SJCRH30 (cell line): Measurements from ENCODE around the gene TTLL1. TPM values are rescaled to one million over a fixed set of nuclear protein-coding genes. Genes with fewer than 3 reads are reported as not detected.

Source experiments
- DNase-seq, 2 experiments: peaks; one replicate each; pipeline ENCODE4 v3.0.0-alpha.2; 2015 to 2020
- H3K27ac ChIP-seq: fragments of 250-450 bp; sonication (Bioruptor Pico); 2 replicates; pipeline ENCODE4 v1.5.1; 2020; ENCODE audit warnings: mild to moderate bottlenecking, moderate library complexity
- H3K27me3 ChIP-seq: fragments of 250-450 bp; sonication (Bioruptor Pico); 2 replicates; pipeline ENCODE4 v1.5.1; 2020; ENCODE audit warnings: mild to moderate bottlenecking, moderate library complexity
- H3K36me3 ChIP-seq: fragments of 250-450 bp; sonication (Bioruptor Pico); 2 replicates; pipeline ENCODE4 v1.5.1; 2020; ENCODE audit warnings: mild to moderate bottlenecking, moderate library complexity
- H3K4me1 ChIP-seq: fragments of 250-450 bp; sonication (Bioruptor Pico); 2 replicates; pipeline ENCODE4 v1.5.1; 2020; ENCODE audit warnings: mild to moderate bottlenecking, moderate library complexity
- H3K4me3 ChIP-seq: fragments of 250-450 bp; sonication (Bioruptor Pico); 2 replicates; pipeline ENCODE4 v1.5.1; 2020; ENCODE audit warnings: mild to moderate bottlenecking, moderate library complexity
- H3K9me3 ChIP-seq: fragments of 250-450 bp; sonication (Bioruptor Pico); replicated peaks from 2 replicates; pipeline ENCODE4 v1.5.1; 2020; ENCODE audit warnings: mild to moderate bottlenecking, moderate library complexity
- total RNA-seq: library from RNA; depleted of rRNA; stranded (reverse); fragments of >200 nt; shearing (Covaris generic); gene quantifications from 2 replicates; pipeline ENCODE4 v1.2.3, GENCODE V29; 2014; rRNA removed

TTLL1 gene
- 2.8 and 2.9 TPM in 2 replicates for total RNA-seq

DNA sequence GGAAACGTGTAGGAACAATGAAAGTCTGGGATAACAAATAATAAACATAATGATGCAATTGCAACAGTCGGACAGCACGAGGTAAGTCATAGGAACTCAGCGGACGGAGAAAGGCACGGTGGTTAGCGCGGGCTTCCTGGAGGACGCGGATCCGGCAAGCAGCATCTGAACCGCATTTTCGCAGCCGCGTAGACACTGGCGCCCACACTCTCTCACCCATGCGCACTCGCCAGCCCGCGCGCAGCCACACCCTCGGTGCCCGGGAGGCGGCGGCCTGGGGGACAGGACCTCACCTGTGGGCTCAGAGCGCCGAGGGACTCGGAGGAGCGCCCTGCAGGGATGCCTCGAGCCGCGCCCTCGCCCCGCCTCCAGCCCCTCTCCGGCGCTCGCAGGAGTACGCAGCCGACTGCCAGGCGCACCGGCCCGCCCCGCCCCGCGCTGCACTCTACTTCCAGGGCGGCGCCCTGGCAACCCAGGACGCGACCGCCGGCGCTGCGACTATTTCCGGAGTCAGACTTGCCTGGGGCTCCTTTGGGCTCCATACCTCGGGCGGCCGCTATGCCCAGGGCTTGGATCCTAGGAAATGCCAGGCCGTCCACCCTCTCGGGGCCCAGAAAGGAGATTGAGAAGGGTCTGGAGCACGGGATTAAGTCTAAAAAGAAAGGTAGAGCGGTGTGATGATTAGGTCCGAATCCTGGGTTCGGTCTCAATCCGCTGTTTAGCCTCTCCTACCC, at the start of gene TTLL1:
TSS of gene TTLL1 (minus strand) at position 408 of the 734 bp plus-strand sequence. CDS start 13,805 bp downstream, outside the sequence.
- Histone ChIP-seq H3K27me3 (no peaks in the 10 kb centered on the region), H3K9me3 (no peaks in the 10 kb centered on the region), H3K4me1 (no peaks in the 10 kb centered on the region; the same call in 1 of the 2 replicates), H3K27ac (no peak within 1 kb of the TSS; the same call in 1 of the 2 replicates), H3K36me3 (no peaks in the 10 kb centered on the region), H3K4me3 (peak within 1 kb of the TSS; percentile 68)
- DNase-seq = peak; percentile 92 to 94

DNA sequence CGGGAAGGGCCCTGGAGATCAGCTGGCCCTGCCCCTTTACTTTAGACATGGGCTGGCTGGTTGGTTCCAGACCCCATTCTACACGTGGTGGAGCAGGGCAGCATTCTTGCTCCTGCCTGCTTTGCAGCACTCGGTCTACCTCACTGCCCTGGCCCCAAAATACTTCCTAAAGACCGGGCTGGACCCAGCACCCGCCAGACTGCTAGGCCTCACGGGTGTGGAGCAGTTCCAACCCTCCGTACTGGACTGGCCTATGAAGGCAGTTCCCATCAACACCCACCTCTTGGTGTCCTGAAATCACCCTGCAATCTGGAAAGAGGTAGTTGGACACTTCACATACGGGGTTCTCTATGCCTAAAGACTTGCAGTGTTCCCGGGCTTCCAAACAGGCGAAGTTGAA, 47.6 kb upstream of the TTLL1 start:
- H3K36me3 ChIP-seq = peaks cover 22% of the 10 kb centered on the region
- H3K4me3 ChIP-seq = no peak overlapping the region
- no peaks in the 10 kb centered on the region for H3K4me1 ChIP-seq
- H3K27ac ChIP-seq = no peak overlapping the region
- no peak for DNase-seq
- H3K27me3 ChIP-seq = no peaks in the 10 kb centered on the region
- no peaks in the 10 kb centered on the region for H3K9me3 ChIP-seq

DNA sequence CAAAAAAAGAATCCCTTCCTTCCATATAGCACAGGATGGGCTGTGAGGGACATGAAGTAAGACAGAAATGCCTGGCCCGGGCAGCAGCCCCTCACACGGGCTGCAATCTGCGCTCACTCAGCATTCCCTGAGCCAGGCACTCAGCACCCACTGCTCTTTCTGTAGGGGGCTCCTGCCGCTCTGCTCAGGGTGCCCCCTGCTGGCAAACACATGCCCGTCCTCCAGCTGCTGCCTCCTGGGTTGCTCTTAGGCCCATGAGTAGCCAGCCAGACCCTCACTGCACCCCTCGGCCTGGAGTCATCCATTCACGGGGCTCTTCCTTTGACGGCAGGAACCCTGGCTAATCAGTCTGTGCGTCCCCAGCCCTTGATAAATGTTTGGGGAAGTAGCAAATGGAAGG, 47.1 kb upstream of the TTLL1 start:
- peak; percentile 53 to 70 for DNase-seq
- Histone ChIP-seq H3K4me3 (no peak overlapping the region), H3K9me3 (no peaks in the 10 kb centered on the region), H3K27ac (no peak overlapping the region), H3K36me3 (peaks cover 22% of the 10 kb centered on the region), H3K27me3 (no peaks in the 10 kb centered on the region), H3K4me1 (no peaks in the 10 kb centered on the region)

DNA sequence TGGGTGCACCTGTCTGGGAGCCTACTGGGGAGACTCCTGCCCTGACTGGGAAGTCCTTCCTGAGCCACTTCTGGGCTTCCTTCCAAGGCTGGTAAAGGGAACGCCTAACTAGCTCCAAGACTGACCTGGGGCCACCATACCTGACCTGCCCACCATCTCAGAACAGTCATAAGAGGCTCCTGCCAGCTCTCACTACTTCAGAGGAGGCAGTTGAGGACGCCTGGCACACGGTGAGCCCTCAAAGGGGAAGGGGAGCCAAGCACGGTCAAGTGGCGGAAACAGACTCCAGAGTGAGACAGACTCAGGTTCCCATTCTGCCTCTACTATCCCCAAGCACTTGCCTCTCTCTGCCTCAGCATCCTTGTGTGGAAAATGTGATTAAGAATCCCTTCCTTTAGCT, 46.4 kb upstream of the TTLL1 start:
- Histone ChIP-seq H3K9me3 (no peaks in the 10 kb centered on the region), H3K4me1 (no peaks in the 10 kb centered on the region), H3K27ac (no peak overlapping the region), H3K36me3 (peaks cover 22% of the 10 kb centered on the region), H3K4me3 (no peak overlapping the region), H3K27me3 (no peaks in the 10 kb centered on the region)
- no peak for DNase-seq

DNA sequence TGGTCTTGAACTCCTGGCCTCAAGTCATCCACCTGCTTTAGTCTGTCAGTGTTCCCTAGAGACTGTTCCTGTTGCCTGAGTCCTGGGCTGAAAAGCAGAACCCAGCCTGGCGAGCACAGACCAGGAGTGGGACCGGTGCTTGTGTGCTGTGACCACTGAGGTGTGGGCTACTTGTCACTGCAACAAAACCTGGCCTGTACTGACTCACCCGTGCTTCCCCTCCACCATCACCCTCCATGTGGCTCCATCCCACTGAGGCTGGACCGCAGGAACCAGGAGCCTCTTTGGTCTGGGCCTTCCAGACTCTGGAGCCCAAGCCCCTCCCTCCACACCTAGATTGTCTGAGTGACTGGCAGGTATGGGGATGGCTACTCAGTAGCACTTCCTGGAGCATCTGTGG, 45.4 kb upstream of the TTLL1 start:
- no peaks in the 10 kb centered on the region for H3K9me3 ChIP-seq
- H3K4me3 ChIP-seq = no peak overlapping the region
- H3K36me3 ChIP-seq = peaks cover 22% of the 10 kb centered on the region
- peaks cover 6% of the 10 kb centered on the region for H3K4me1 ChIP-seq
- H3K27ac ChIP-seq = no peak overlapping the region
- H3K27me3 ChIP-seq = no peaks in the 10 kb centered on the region
- DNase-seq = no peak

DNA sequence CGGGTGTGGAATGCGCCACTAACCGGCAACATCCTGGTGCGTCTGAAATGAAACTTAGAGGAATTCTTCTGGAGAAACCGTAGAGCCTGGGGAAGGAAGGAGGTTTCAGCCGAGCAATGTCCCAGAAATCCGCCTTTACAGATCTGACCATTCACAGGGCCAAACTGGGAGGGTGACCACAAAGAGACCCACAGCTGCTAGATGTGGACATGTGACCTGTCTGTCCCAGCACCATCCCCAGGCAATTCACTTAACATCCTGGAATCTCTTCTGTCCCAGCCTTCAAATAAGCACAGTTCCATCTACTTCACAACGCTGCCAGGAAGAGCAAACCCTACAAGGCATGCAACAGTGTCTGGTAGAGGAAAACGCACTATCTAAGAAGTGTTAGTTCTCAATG, 44.2 kb upstream of the TTLL1 start:
- H3K36me3 ChIP-seq = peaks cover 22% of the 10 kb centered on the region
- DNase-seq = no peak
- peaks cover 17% of the 10 kb centered on the region for H3K4me1 ChIP-seq

DNA sequence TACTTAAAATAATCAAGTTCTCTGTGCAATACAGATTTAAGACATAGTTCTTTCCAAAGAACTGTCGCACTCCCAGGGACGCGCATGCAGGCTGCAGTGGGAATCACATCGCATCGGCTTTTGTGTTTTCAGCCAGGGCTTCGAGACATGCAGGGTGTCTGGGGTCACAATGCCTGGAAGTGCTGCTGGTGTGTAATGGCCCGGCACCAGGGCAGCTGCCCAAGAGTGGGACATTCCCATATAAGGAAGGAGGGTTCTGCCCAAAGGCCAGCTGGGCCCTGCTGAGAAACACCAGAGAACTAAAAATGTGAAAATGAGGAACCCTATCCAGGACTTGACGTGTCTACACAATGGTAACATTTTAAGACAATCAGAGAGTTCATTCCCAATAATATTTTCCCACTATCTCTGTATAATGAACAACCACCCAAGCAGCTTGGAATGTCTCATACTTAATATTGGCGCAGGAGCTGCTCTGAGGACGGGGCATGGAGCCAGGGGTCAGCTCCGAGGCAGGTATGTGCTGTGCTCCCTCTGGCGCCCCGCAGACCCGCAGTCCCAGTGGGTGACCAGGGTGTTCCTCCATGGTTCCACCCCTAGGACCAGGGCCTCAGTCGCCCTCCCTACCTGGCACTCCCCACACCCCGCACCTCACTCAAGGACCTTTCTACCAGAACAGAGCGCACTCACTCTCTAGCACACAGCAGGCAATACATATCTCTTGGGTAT, 42.7 kb upstream of the TTLL1 start:
- no peak for DNase-seq
- Histone ChIP-seq H3K9me3 (no peaks in the 10 kb centered on the region), H3K27me3 (no peaks in the 10 kb centered on the region), H3K27ac (no peak overlapping the region), H3K4me1 (peaks cover 20% of the 10 kb centered on the region), H3K4me3 (no peak overlapping the region), H3K36me3 (peaks cover 19% of the 10 kb centered on the region)

More for the DNA sequence above, 44.2 kb upstream of the TTLL1 start:
- Histone ChIP-seq H3K9me3 (no peaks in the 10 kb centered on the region), H3K27ac (no peak overlapping the region), H3K4me3 (no peak overlapping the region), H3K27me3 (no peaks in the 10 kb centered on the region)

DNA sequence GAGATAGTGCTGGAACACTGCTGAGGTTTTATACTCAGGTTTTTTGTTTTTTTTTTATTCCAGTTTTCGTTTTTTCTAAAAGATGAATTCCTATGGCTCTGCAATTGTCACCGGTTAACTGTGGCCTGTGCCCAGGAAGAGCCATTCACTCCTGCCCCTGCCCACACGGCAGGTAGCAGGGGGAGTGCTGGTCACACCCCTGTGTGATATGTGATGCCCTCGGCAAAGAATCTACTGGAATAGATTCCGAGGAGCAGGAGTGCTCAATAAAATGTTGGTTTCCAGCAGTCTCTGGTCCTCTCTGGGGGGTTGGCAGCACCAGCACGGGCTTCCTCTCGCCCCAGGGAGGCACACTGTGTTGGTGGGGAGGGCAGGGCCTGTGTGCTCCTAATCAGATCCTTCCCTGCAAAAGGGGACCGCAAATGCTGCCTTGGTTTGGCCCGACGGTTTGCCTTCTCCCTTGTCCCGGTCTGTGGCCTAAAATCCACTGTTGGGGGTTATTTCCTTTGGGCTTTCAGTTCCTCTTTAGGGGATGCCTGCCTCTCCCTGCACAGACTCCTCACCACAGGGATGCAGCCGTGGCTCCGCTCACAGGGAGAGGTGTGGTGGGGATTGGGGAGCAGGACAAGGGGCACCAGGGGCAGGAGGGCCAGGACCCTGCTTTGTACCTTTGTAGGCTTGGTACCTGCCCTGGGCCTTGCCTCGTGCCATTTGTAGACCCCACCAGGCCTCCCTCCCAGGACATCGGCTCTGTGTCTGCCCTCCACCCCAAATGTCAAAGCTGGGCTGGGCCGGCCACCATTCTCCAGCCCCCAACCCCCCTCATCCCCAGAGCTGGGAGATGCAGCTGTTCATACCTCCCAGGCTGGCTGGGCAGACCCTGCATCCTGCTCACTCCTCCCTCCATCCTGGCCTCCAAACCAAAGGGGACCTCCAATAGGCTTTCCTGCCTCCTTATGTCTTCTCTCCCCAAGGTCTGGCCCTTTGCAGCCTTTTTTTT, 40.5 kb upstream of the TTLL1 start:
- H3K27ac ChIP-seq = no peak overlapping the region
- DNase-seq = peak; percentile 57 to 63
- H3K4me3 ChIP-seq = no peak overlapping the region
- H3K9me3 ChIP-seq = no peaks in the 10 kb centered on the region
- peaks cover 20% of the 10 kb centered on the region for H3K4me1 ChIP-seq
- peaks cover 5% of the 10 kb centered on the region for H3K36me3 ChIP-seq
- H3K27me3 ChIP-seq = no peaks in the 10 kb centered on the region

DNA sequence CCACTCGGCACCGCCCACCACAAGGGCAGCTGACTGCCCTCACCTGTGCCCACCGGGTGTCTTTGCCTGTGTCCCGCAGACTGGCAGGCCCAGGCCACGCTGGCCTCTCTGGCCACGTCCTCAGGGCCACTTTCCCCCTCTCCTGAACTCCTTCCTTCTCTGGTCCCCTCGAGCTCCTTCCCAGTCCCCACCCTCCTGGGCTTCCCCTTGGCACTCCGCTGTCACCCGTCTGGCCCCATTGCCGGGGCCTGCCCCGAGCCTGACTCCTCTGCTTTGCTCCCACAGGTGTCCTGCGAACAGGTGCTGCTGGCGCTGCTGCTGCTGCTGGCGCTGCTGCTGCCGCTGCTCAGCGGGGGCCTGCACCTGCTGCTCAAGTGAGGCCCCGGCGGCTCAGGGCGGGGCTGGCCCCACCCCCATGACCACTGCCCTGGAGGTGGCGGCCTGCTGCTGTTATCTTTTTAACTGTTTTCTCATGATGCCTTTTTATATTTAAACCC, 39.8 kb upstream of the TTLL1 start:
- peaks cover 20% of the 10 kb centered on the region for H3K4me1 ChIP-seq
- no peak overlapping the region for H3K4me3 ChIP-seq
- no peaks in the 10 kb centered on the region for H3K9me3 ChIP-seq
- H3K36me3 ChIP-seq = no peaks in the 10 kb centered on the region
- peak; percentile 63 to 65 for DNase-seq
- no peak overlapping the region for H3K27ac ChIP-seq
- H3K27me3 ChIP-seq = no peaks in the 10 kb centered on the region

DNA sequence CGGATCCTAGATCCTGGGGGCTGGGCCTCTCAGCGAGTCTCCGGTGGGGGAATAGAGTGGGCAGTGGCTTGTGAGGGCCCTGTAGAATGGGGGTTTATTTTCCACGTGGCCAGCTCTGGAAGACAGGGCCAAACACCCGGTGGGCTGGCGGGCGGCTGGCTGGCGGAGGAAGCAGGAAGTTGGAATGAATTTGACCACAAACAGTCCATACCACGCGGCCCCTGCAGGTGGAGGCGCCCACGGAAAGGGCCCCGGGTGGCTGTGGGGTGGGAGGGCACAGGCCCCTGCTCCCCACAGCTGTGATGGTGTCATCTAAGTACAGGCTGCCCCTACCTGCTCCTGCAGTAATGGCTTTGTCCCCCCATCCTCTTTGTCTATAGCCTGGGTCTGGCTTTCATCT, 38.9 kb upstream of the TTLL1 start:
- Histone ChIP-seq H3K4me1 (peaks cover 20% of the 10 kb centered on the region), H3K9me3 (no peaks in the 10 kb centered on the region), H3K4me3 (no peak overlapping the region), H3K27me3 (no peaks in the 10 kb centered on the region), H3K27ac (no peak overlapping the region), H3K36me3 (no peaks in the 10 kb centered on the region)
- DNase-seq = no peak

DNA sequence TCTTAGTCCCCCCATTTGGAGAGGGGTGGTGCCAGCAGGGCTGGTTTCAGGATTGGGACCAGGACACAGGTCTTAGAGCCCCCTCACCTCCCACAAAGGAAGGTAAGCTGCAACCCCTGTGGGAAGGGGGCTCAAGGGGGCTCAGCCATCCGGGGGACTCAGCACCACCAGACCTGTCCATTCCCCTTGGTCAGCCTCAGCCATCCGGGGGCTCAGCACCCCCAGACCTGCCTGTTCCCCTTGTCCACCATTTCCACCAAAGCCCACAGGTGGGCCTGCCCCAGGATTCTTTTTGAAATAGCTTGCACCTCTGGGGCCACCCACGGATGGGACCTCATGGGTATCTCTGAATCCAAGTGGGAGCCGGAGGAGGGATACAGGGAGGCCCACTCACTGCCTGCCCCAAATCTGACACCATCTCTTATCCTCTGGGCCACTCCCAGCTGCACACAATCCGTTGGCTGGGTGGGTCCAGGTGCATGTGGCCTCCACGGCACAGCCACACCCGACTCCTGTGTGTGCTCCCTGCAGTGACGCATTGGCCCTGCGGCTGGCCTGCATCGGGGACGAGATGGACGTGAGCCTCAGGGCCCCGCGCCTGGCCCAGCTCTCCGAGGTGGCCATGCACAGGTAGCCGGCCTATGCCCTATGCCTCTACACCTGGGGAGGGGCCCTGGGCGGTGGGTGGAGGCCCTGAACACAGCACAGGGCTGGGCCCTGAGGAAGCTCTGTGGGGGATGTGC, 38.1 kb upstream of the TTLL1 start:
- Histone ChIP-seq H3K36me3 (no peaks in the 10 kb centered on the region), H3K27me3 (no peaks in the 10 kb centered on the region), H3K4me3 (no peak overlapping the region), H3K27ac (no peak overlapping the region), H3K9me3 (no peaks in the 10 kb centered on the region), H3K4me1 (peaks cover 20% of the 10 kb centered on the region)
- no peak for DNase-seq

DNA sequence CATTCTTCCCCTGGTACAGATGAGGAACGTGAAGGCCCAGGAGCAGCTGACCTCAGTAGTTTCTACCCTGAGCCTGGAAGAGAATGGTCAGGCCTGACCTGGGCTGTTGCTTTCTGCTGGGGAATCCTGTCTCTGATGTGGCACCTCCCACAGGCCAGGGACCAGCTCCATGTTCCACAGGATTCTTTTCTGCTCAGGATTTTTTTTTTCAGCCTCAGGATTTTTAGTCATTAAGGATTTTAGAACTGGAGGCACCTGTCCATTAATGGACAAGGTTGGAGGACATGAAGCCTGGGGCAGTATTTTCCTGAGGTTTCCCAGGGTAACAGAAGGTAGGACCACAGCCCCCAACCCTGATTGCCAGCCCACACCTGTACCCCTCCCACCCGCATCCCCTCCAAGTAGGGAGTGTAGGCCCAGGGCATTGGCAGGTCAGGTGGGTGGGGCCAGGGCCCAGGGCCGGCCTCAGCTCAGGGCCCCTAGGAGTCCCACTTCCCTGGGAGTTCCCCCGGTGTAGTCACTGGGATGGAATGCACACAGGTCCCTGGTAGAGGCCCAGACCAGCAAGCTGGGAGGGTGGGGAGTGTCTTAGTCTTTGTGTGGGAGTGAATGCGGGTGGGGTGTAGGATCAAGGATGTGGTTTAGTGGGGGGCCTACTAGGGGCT, 37.4 kb upstream of the TTLL1 start:
- peak in 1 of 2 experiments; percentile 33 for DNase-seq
- H3K27ac ChIP-seq = no peak overlapping the region
- no peaks in the 10 kb centered on the region for H3K9me3 ChIP-seq
- H3K4me1 ChIP-seq = peaks cover 20% of the 10 kb centered on the region
- H3K4me3 ChIP-seq = no peak overlapping the region
- H3K27me3 ChIP-seq = no peaks in the 10 kb centered on the region
- no peaks in the 10 kb centered on the region for H3K36me3 ChIP-seq

DNA sequence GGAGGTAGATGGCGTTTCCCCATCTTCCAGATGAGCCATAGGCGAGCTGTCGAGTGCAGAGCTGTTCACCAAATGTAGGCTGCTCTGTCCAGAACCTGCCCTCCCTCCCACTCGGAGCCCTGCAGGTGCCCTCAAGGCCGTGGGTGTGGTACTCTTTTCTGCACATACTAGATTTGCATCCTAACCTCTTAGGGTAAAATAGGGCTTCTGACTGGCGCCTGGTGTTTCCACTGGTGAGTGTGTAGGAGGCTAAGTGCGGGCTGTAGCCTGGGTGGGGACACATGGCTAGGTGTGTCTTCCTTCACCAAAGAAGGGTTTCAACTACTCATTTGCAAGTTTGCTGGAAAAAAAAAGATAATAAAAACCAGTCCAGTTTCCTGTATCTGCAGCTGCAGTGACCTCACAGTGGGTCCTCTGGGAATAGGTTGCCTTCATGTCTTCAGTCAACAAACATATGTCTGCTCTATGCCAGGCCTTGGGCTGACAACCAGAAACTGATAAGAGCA, 29.8 kb upstream of the TTLL1 start:
- H3K9me3 ChIP-seq = no peaks in the 10 kb centered on the region
- no peak for DNase-seq
- H3K4me3 ChIP-seq = no peak overlapping the region
- no peak overlapping the region for H3K27ac ChIP-seq
- H3K27me3 ChIP-seq = peaks cover 10% of the 10 kb centered on the region; the same call in 1 of the 2 replicates
- no peaks in the 10 kb centered on the region for H3K36me3 ChIP-seq
- H3K4me1 ChIP-seq = no peaks in the 10 kb centered on the region
